Stomach (tissue), 9 donors: Measurements from ENCODE around the gene CFAP61. TPM values are rescaled to one million over a fixed set of nuclear protein-coding genes. Genes with fewer than 3 reads are reported as not detected.

Experiments used
- DNase-seq, 2 donors: peaks; one replicate each; pipeline versions ENCODE4 v3.0.0 to v3.0.0-alpha.2; 2013 to 2019
- H3K27ac ChIP-seq, 5 donors: fragments of 200-600 bp in 4 of 5; sonication (generic) in 4 of 5; one replicate each; pipeline ENCODE4 v1.5.1; 2013 to 2019; ENCODE audit warnings: mild to moderate bottlenecking in 1 of 5, moderate library complexity in 1 of 5
- H3K27me3 ChIP-seq, 3 donors: fragments of 200-600 bp; sonication (generic); one replicate each; pipeline ENCODE4 v1.5.1; 2017 to 2019; ENCODE audit warnings: mixed run types in 1 of 3
- H3K36me3 ChIP-seq, 4 donors: fragments of 200-600 bp; sonication (generic); 1 replicate in 3 of 4; 2 replicates in 1 of 4; pipeline ENCODE4 v1.5.1; 2016 to 2019
- H3K4me1 ChIP-seq, 4 donors: fragments of 200-600 bp; sonication (generic); one replicate each; pipeline ENCODE4 v1.5.1; 2016 to 2019
- H3K4me3 ChIP-seq, 4 donors: fragments of 200-600 bp; sonication (generic) in 3 of 4; one replicate each; pipeline ENCODE4 v1.5.1; 2016 to 2019; ENCODE audit warnings: mild to moderate bottlenecking in 1 of 4
- H3K9me3 ChIP-seq, 4 donors: fragments of 200-600 bp; sonication (generic); one replicate each; pipeline ENCODE4 v1.5.1; 2016 to 2019
- CTCF ChIP-seq, 7 experiments: fragments of 450-650 bp in 4 of 7; fragments of 200-600 bp in 3 of 7; sonication (generic) in 3 of 7; IDR thresholded peaks; one replicate each; pipeline ENCODE4 v1.5.1; 2016 to 2019; ENCODE audit warnings: antibody characterized with exemption in 7 of 7, control low read depth in 2 of 7, mild to moderate bottlenecking in 1 of 7
- EP300 ChIP-seq: sonication (generic); formaldehyde crosslinking; IDR thresholded peaks from one replicate; pipeline ENCODE4 v1.6.1; 2017; ENCODE audit warnings: antibody characterized with exemption
- POLR2A ChIP-seq, 4 donors: fragments of 450-650 bp; IDR thresholded peaks; one replicate each; pipeline ENCODE4 v1.6.1; 2016; ENCODE audit warnings: antibody characterized with exemption in 4 of 4, control low read depth in 2 of 4, mild to moderate bottlenecking in 1 of 4, moderate library complexity in 1 of 4
- POLR2AphosphoS5 ChIP-seq, 3 donors: sonication (generic); formaldehyde crosslinking; IDR thresholded peaks; one replicate each; pipeline ENCODE4 v1.6.1; 2016; ENCODE audit warnings: antibody characterized with exemption in 3 of 3
- WGBS, 5 donors: extraction: QIAGEN DNeasy Blood & Tissue Kit in 3 of 5; methylation state at CpG; one replicate each; pipeline versions ENCODE4 v1.1.5 to v1.1.7; 2013 to 2018; 5-methylcytosine and 5-hydroxymethylcytosine counted together
- intact Hi-C: fragments of 100-400 bp; cut with DNase I; formaldehyde crosslinking; loops from one replicate; pipeline ENCODE4 v1.15.1; 2023; ENCODE audit warnings: low total_unique reads
- polyA plus RNA-seq, 3 donors: library from polyadenylated mRNA; stranded (reverse); fragments of 200-250 nt; gene quantifications; one replicate each; pipeline ENCODE4 v1.2.3, GENCODE V29; 2013
- total RNA-seq, 5 donors: library from RNA; depleted of rRNA; stranded (reverse); fragments of >200 nt; gene quantifications; one replicate each; pipeline versions ENCODE4 v1.1.0 to v1.2.3, GENCODE V29; 2014 to 2016
- donor health status: healthy with polysubstance abuse.
- donor health status: Bipolar disorder and iron deficiency.
- donor health status: healthy.

CFAP61 gene
- total and polyA plus RNA-seq, 8 donors = not detected

GRCh38 chr20:20094410-20094809 is 42.1 kb downstream of the CFAP61 start:
- Histone ChIP-seq H3K9me3 (no peaks in the 10 kb centered on the region), H3K27ac (no peak overlapping the region), H3K36me3 (no peaks in the 10 kb centered on the region), H3K4me3 (no peak overlapping the region), H3K4me1 (no peaks in the 10 kb centered on the region), H3K27me3 (peaks cover 0 to 9% (median 0%) of the 10 kb centered on the region in 3 donors)
- no peak for DNase-seq
- 44 to 61% (median 52%) methylated on average over 6 of the region's 6 CpGs for WGBS, 5 donors
- intact Hi-C loops = no loop called here
- TF ChIP-seq POLR2AphosphoS5 (IDR thresholded peaks at IDR 0.05) (no peak), EP300 (no peak), CTCF (IDR thresholded peaks at IDR 0.05) (no peak), POLR2A (IDR thresholded peaks at IDR 0.05) (no peak)

GRCh38 chr20:20095114-20095872 is 43.0 kb downstream of the CFAP61 start:
- no peak overlapping the region for H3K27ac ChIP-seq
- H3K27me3 ChIP-seq = peaks cover 0 to 9% (median 0%) of the 10 kb centered on the region in 3 donors
- H3K36me3 ChIP-seq = no peaks in the 10 kb centered on the region
- no peak for DNase-seq
- H3K9me3 ChIP-seq = no peaks in the 10 kb centered on the region
- intact Hi-C loops = no loop called here
- TF ChIP-seq POLR2A (IDR thresholded peaks at IDR 0.05) (no peak), POLR2AphosphoS5 (IDR thresholded peaks at IDR 0.05) (no peak), CTCF (IDR thresholded peaks at IDR 0.05) (no peak), EP300 (no peak)
- H3K4me3 ChIP-seq = no peak overlapping the region
- H3K4me1 ChIP-seq = no peaks in the 10 kb centered on the region
- 85 to 92% (median 89%) methylated on average over 10 of the region's 10 CpGs for WGBS, 5 donors

GRCh38 chr20:20096421-20096820 is 44.1 kb downstream of the CFAP61 start:
- Histone ChIP-seq H3K27ac (no peak overlapping the region), H3K4me1 (no peaks in the 10 kb centered on the region), H3K36me3 (no peaks in the 10 kb centered on the region), H3K9me3 (no peaks in the 10 kb centered on the region), H3K27me3 (peaks cover 0 to 9% (median 0%) of the 10 kb centered on the region in 3 donors), H3K4me3 (no peak overlapping the region)
- WGBS, 5 donors = 78 to 86% (median 80%) methylated on average over 11 of the region's 11 CpGs
- intact Hi-C loops = no loop called here
- no peak for TF ChIP-seq CTCF (IDR thresholded peaks at IDR 0.05)
- TF ChIP-seq POLR2AphosphoS5 (IDR thresholded peaks at IDR 0.05) = no peak
- TF ChIP-seq EP300 = no peak
- TF ChIP-seq POLR2A (IDR thresholded peaks at IDR 0.05) = no peak
- DNase-seq = peak in 1 of 2 donors; percentile 6

GRCh38 chr20:20100881-20101280 is 48.5 kb downstream of the CFAP61 start:
- no peak overlapping the region for H3K4me3 ChIP-seq
- no peaks in the 10 kb centered on the region for H3K36me3 ChIP-seq
- H3K9me3 ChIP-seq = peaks cover 0 to 5% (median 0%) of the 10 kb centered on the region in 4 donors
- H3K27ac ChIP-seq = no peak overlapping the region
- DNase-seq = no peak
- intact Hi-C loops = no loop called here
- H3K27me3 ChIP-seq = peaks cover 0 to 4% (median 0%) of the 10 kb centered on the region in 3 donors
- H3K4me1 ChIP-seq = no peaks in the 10 kb centered on the region
- TF ChIP-seq EP300 = no peak
- TF ChIP-seq POLR2A (IDR thresholded peaks at IDR 0.05) = no peak
- TF ChIP-seq POLR2AphosphoS5 (IDR thresholded peaks at IDR 0.05) = no peak
- no peak for TF ChIP-seq CTCF (IDR thresholded peaks at IDR 0.05)
